ENCODE results near the gene DENND1A. TPM values are rescaled to one million over a fixed set of nuclear protein-coding genes. Genes with fewer than 3 reads are reported as not detected.

The DENND1A gene
- total RNA-seq, 1 experiment from 2014 or later = 23.5 TPM

DNA sequence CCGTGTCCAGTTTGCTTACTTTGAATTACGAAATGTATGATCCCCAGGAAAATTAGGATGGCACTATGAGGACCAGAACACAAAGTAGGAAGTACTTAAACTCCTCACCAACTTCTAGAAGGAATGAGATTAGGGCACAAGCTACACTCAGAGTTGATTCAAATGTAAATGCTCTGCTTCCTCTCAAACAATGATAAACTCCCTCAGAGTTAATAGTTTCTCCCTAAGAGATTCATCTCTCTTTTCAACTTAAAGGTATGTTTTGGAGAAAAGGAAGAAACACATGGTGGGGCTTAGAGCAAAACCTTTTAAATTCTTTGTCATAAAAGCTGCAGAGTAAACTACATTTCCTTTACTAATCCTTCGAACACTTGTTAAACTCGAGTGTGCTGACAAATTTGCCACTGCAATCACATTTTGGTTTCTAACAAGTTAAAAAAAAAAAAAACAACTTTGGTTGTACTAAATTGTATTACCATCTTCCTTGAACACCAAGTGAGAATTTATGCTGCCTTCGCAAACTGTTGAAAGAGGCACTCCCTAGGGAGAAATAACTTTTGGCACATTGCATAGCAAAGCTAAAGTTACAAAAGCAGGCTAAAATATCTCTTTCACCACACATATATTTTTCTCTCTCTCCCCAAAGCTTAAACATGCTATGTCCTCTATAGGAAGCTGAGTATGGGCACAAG is 66.6 kb downstream of the DENND1A start (continued):
- TF ChIP-seq, protein P1, sequence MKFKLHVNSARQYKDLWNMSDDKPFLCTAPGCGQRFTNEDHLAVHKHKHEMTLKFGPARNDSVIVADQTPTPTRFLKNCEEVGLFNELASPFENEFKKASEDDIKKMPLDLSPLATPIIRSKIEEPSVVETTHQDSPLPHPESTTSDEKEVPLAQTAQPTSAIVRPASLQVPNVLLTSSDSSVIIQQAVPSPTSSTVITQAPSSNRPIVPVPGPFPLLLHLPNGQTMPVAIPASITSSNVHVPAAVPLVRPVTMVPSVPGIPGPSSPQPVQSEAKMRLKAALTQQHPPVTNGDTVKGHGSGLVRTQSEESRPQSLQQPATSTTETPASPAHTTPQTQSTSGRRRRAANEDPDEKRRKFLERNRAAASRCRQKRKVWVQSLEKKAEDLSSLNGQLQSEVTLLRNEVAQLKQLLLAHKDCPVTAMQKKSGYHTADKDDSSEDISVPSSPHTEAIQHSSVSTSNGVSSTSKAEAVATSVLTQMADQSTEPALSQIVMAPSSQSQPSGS (CRISPR knock-in tag; IDR thresholded peaks at IDR 0.05; ENCODE audit: borderline replicate concordance, low read depth) = no peak

- H3K36me3 Mint-ChIP-seq = peaks cover 8% of the 10 kb centered on the region
- no peak overlapping the region for H3K4me3 Mint-ChIP-seq
- no peak overlapping the region for H3K27ac Mint-ChIP-seq
- peaks cover 8% of the 10 kb centered on the region for H3K9me3 Mint-ChIP-seq
- peaks cover 79% of the 10 kb centered on the region for H3K4me1 Mint-ChIP-seq
- CTCF ChIA-PET = interaction anchor here (1.1 kb wide), 1 partner anchor 9 kb away, joined by 3 read pairs; no protein-coding TSS in a partner anchor
- TF ChIP-seq TCF7 (CRISPR knock-in tag; IDR thresholded peaks at IDR 0.05; ENCODE audit: low read depth) (no peak), FOXK1 (CRISPR knock-in tag; IDR thresholded peaks at IDR 0.05) (no peak), SP1 (CRISPR knock-in tag; conservative IDR thresholded peaks at IDR 0.05) (no peak), RORB (CRISPR knock-in tag; IDR thresholded peaks at IDR 0.05) (no peak), GRHL2 (CRISPR knock-in tag; IDR thresholded peaks at IDR 0.05; ENCODE audit: insufficient replicate concordance, severe bottlenecking) (no peak), NFE2L1 (CRISPR knock-in tag; IDR thresholded peaks at IDR 0.05) (no peak), ZNF281 (CRISPR knock-in tag; IDR thresholded peaks at IDR 0.05) (no peak), ZNF423 (CRISPR knock-in tag; IDR thresholded peaks at IDR 0.05) (no peak), ZSCAN18 (CRISPR knock-in tag; IDR thresholded peaks at IDR 0.05) (no peak), IRF1 (CRISPR knock-in tag; IDR thresholded peaks at IDR 0.05) (no peak), MYBL2 (CRISPR knock-in tag; IDR thresholded peaks at IDR 0.05) (no peak), NFATC4 (CRISPR knock-in tag; IDR thresholded peaks at IDR 0.05) (no peak), CREB1 (CRISPR knock-in tag; IDR thresholded peaks at IDR 0.05) (no peak), ESRRA (CRISPR knock-in tag; IDR thresholded peaks at IDR 0.05; ENCODE audit: borderline replicate concordance) (no peak), FOXJ3 (CRISPR knock-in tag; IDR thresholded peaks at IDR 0.05; ENCODE audit: borderline replicate concordance) (no peak), PRRX2 (CRISPR knock-in tag; IDR thresholded peaks at IDR 0.05) (no peak), MLX (CRISPR knock-in tag; IDR thresholded peaks at IDR 0.05) (no peak), GTF2I (CRISPR knock-in tag; conservative IDR thresholded peaks at IDR 0.05) (no peak)
- TF ChIP-seq, protein P2, sequence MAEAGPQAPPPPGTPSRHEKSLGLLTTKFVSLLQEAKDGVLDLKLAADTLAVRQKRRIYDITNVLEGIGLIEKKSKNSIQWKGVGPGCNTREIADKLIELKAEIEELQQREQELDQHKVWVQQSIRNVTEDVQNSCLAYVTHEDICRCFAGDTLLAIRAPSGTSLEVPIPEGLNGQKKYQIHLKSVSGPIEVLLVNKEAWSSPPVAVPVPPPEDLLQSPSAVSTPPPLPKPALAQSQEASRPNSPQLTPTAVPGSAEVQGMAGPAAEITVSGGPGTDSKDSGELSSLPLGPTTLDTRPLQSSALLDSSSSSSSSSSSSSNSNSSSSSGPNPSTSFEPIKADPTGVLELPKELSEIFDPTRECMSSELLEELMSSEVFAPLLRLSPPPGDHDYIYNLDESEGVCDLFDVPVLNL (CRISPR knock-in tag; IDR thresholded peaks at IDR 0.05; ENCODE audit: borderline replicate concordance, low read depth) = no peak
- TF ChIP-seq, protein P3, sequence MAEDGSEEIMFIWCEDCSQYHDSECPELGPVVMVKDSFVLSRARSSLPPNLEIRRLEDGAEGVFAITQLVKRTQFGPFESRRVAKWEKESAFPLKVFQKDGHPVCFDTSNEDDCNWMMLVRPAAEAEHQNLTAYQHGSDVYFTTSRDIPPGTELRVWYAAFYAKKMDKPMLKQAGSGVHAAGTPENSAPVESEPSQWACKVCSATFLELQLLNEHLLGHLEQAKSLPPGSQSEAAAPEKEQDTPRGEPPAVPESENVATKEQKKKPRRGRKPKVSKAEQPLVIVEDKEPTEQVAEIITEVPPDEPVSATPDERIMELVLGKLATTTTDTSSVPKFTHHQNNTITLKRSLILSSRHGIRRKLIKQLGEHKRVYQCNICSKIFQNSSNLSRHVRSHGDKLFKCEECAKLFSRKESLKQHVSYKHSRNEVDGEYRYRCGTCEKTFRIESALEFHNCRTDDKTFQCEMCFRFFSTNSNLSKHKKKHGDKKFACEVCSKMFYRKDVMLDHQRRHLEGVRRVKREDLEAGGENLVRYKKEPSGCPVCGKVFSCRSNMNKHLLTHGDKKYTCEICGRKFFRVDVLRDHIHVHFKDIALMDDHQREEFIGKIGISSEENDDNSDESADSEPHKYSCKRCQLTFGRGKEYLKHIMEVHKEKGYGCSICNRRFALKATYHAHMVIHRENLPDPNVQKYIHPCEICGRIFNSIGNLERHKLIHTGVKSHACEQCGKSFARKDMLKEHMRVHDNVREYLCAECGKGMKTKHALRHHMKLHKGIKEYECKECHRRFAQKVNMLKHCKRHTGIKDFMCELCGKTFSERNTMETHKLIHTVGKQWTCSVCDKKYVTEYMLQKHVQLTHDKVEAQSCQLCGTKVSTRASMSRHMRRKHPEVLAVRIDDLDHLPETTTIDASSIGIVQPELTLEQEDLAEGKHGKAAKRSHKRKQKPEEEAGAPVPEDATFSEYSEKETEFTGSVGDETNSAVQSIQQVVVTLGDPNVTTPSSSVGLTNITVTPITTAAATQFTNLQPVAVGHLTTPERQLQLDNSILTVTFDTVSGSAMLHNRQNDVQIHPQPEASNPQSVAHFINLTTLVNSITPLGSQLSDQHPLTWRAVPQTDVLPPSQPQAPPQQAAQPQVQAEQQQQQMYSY (CRISPR knock-in tag; IDR thresholded peaks at IDR 0.05) = no peak
- no peak for ATAC-seq
- POLR2A ChIA-PET = interaction anchor here (0.6 kb wide), 1 partner anchor 16 kb away, joined by 6 read pairs; no protein-coding TSS in a partner anchor
- no peak for DNase-seq (ENCODE audit: low spot score)
- peaks cover 31% of the 10 kb centered on the region for H3K27me3 Mint-ChIP-seq (ENCODE audit: low read depth)
These were observed 68.2 kb downstream of the DENND1A start for GRCh38 chr9:123861756-123862120.
